MCF 10A (cell line): Measurements from ENCODE around the gene AMIGO1. TPM values are rescaled to one million over a fixed set of nuclear protein-coding genes. Genes with fewer than 3 reads are reported as not detected.

Experiments
- BruUV-seq: library from RNA; stranded (reverse); fragments of 400-500 nt; replicated peaks from 2 replicates; lab custom pipeline; 2021; lab: Mats Ljungman, UMichigan
- CTCF ChIA-PET: fragments of 300-600 bp; sonication (Branson Sonifier 250); formaldehyde crosslinking; extraction: SDS; loops from one replicate; lab custom pipeline; 2021; ENCODE audit warnings: antibody characterized with exemption, inconsistent platforms; lab: Yijun Ruan, JAX
- POLR2A ChIA-PET: fragments of 300-600, 350-650 bp; sonication (Branson Sonifier 250); formaldehyde crosslinking; extraction: SDS; loops from one replicate; lab custom pipeline; 2020; ENCODE audit warnings: antibody characterized with exemption, inconsistent platforms; lab: Yijun Ruan, JAX
- DNase-seq: peaks from one replicate; pipeline ENCODE4 v3.0.0-alpha.2; 2018; ENCODE audit not compliant: unreplicated experiment
- H3K27ac Mint-ChIP-seq: one replicate; pipeline ENCODE4 v1.8.0; 2022; ENCODE audit warnings: mild to moderate bottlenecking, low read depth, mixed read lengths; ENCODE audit not compliant: unreplicated experiment
- H3K27me3 Mint-ChIP-seq: one replicate; pipeline ENCODE4 v1.8.0; 2022; ENCODE audit warnings: mixed read lengths; ENCODE audit not compliant: insufficient read depth, unreplicated experiment
- H3K36me3 Mint-ChIP-seq: one replicate; pipeline ENCODE4 v1.8.0; 2022; ENCODE audit warnings: mild to moderate bottlenecking, moderate library complexity, mixed read lengths; ENCODE audit not compliant: insufficient read depth, unreplicated experiment
- H3K4me1 Mint-ChIP-seq: one replicate; pipeline ENCODE4 v1.8.0; 2022; ENCODE audit warnings: mixed read lengths; ENCODE audit not compliant: insufficient read depth, unreplicated experiment
- H3K4me3 Mint-ChIP-seq: one replicate; pipeline ENCODE4 v1.8.0; 2022; ENCODE audit warnings: mild to moderate bottlenecking, moderate library complexity, mixed read lengths; ENCODE audit not compliant: unreplicated experiment
- H3K9me3 Mint-ChIP-seq: one replicate; pipeline ENCODE4 v1.8.0; 2022; ENCODE audit warnings: mixed read lengths; ENCODE audit not compliant: unreplicated experiment
- intact Hi-C: fragments of 100-400 bp; cut with micrococcal nuclease; formaldehyde crosslinking; loops from 2 replicates; pipeline ENCODE4 v1.14.1; 2022
- total RNA-seq: library from RNA; stranded (reverse); gene quantifications from 2 replicates; pipeline ENCODE4 v1.2.3, GENCODE V29; 2022
- TF ChIP-seq, protein P1 (sequence below): fragments of 200-600 bp; IDR thresholded peaks from one replicate; pipeline ENCODE4 v1.8.0; 2022; ENCODE audit warnings: antibody characterized with exemption, mild to moderate bottlenecking; ENCODE audit not compliant: unreplicated experiment

Gene AMIGO1
- total RNA-seq, 1 experiment from 2014 or later, result 0.21 TPM

DNA sequence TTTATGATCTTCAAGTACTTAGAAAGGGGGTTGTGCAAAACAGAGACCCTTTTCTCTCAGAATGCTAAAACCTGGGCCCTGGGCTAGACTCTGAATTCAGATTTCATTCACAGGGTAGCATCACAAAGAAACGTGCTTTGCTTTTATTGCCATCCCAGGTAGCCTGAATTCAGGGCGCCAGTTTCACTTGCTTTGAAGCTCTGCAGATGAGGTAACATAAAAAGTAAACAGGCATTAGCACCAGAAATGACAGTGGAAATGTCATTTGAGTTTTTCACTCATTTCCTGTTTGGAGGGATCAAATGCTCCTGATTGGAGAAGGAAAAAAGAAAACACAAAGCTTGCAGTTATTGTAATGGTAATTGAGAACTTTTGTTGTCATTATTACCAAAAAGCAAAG lies 40.6 kb downstream of the AMIGO1 start:
- TF ChIP-seq, protein P1, sequence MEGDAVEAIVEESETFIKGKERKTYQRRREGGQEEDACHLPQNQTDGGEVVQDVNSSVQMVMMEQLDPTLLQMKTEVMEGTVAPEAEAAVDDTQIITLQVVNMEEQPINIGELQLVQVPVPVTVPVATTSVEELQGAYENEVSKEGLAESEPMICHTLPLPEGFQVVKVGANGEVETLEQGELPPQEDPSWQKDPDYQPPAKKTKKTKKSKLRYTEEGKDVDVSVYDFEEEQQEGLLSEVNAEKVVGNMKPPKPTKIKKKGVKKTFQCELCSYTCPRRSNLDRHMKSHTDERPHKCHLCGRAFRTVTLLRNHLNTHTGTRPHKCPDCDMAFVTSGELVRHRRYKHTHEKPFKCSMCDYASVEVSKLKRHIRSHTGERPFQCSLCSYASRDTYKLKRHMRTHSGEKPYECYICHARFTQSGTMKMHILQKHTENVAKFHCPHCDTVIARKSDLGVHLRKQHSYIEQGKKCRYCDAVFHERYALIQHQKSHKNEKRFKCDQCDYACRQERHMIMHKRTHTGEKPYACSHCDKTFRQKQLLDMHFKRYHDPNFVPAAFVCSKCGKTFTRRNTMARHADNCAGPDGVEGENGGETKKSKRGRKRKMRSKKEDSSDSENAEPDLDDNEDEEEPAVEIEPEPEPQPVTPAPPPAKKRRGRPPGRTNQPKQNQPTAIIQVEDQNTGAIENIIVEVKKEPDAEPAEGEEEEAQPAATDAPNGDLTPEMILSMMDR, result no peak
- Mint-ChIP-seq H3K9me3 (no peaks in the 10 kb centered on the region), H3K27ac (no peak overlapping the region), H3K4me1 (no peaks in the 10 kb centered on the region), H3K27me3 (peaks cover 95% of the 10 kb centered on the region), H3K36me3 (no peaks in the 10 kb centered on the region), H3K4me3 (no peak overlapping the region)
- no TSS peak for BruUV-seq
- ChIA-PET POLR2A (interaction anchor here (0.7 to 1.5 kb wide), 4 partner anchors 9 to 258 kb away, joined by 3 to 6 read pairs (median 4); no protein-coding TSS in a partner anchor), CTCF (interaction anchor here (0.7 to 2.5 kb wide), 3 partner anchors 21 to 696 kb away, joined by 3 to 8 read pairs (median 3); no protein-coding TSS in a partner anchor)
- no peak for DNase-seq
- intact Hi-C loops, result no loop called here

GRCh38 chr1:109468061-109468460 lies 41.5 kb downstream of the AMIGO1 start:
- Mint-ChIP-seq H3K4me3 (no peak overlapping the region), H3K9me3 (no peaks in the 10 kb centered on the region), H3K27ac (no peak overlapping the region), H3K36me3 (no peaks in the 10 kb centered on the region), H3K4me1 (no peaks in the 10 kb centered on the region), H3K27me3 (peaks cover 95% of the 10 kb centered on the region)
- CTCF ChIA-PET, result interaction anchor here (1.3 to 2.5 kb wide), 2 partner anchors 22 to 64 kb away, joined by 3 to 8 read pairs; no protein-coding TSS in a partner anchor
- BruUV-seq, result no TSS peak
- no peak for DNase-seq
- intact Hi-C loops, result no loop called here
- TF ChIP-seq, protein P1, result no peak
- POLR2A ChIA-PET, result interaction anchor here (0.5 to 1.5 kb wide), 2 partner anchors 13 to 16 kb away, joined by 3 to 5 read pairs; no protein-coding TSS in a partner anchor

- DNase-seq, result no peak
- Mint-ChIP-seq H3K27me3 (peaks cover 95% of the 10 kb centered on the region), H3K4me3 (no peak overlapping the region), H3K27ac (no peak overlapping the region), H3K4me1 (no peaks in the 10 kb centered on the region), H3K9me3 (no peaks in the 10 kb centered on the region), H3K36me3 (no peaks in the 10 kb centered on the region)
- ChIA-PET POLR2A (no interaction called here), CTCF (interaction anchor here (2.5 kb wide), 1 partner anchor 65 kb away, joined by 8 read pairs; no protein-coding TSS in a partner anchor)
- intact Hi-C loops, result no loop called here
- no TSS peak for BruUV-seq
- TF ChIP-seq, protein P1, result no peak
Measured at GRCh38 chr1:109467301-109467777, 42.2 kb downstream of the AMIGO1 start.

DNA sequence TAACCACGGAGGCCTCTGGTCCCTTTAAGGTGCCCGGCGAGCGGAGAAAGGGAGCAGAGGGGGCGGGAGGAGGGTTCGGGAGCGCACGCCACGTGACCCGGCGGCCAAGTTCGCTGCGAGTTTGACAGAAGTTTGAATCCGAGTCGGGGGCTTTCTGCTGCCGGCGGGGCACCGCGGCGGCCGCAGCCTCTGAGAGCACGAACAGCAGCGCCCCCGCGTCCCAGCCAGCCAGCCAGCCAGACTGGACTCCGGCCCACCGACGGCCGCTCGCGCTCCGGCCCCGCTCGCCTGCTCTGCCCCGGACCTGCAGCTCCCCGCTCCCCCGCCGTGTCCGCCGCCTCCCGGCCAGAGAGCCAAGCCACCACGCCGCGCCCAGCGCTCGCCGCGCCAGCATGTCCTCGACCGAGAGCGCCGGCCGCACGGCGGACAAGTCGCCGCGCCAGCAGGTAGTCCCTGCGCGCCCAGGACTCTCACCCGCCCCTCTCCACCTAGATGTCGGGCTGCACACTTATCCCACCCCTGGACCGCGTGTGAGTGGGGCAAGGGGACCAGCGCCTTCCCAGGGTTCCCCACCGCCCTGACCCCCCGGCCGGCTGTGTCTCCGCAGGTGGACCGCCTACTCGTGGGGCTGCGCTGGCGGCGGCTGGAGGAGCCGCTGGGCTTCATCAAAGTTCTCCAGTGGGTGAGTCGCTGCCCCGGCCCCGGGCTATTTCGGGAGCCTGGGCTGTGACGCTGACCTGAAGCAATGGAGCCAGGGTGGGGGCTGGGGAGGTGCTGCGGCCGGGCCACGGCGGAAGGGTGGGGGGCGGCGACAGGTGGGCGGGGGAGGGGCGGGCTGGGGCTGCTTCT lies 42.9 kb downstream of the AMIGO1 start, which contains the start of gene SYPL2:
Gene SYPL2 (plus strand): TSS at position 95 of the 849 bp plus-strand sequence. CDS start 298 bp downstream, at position 393.
- intact Hi-C loops, result no loop called here
- POLR2A ChIA-PET, result no interaction called here
- H3K27ac Mint-ChIP-seq, result no peak within 1 kb of the TSS
- TF ChIP-seq, protein P1, result no peak
- BruUV-seq, result no TSS peak
- no peaks in the 10 kb centered on the region for H3K36me3 Mint-ChIP-seq
- no peaks in the 10 kb centered on the region for H3K9me3 Mint-ChIP-seq
- H3K27me3 Mint-ChIP-seq, result peaks cover 95% of the 10 kb centered on the region
- H3K4me1 Mint-ChIP-seq, result no peaks in the 10 kb centered on the region
- no peak for DNase-seq
- H3K4me3 Mint-ChIP-seq, result no peak within 1 kb of the TSS
- CTCF ChIA-PET, result no interaction called here
